Right lobe of liver (tissue), 6 donors: Measurements from ENCODE around the gene LITAF. TPM values are rescaled to one million over a fixed set of nuclear protein-coding genes. Genes with fewer than 3 reads are reported as not detected.

Experiments used
- ATAC-seq, 4 donors: fragments of 200-7000 bp; cut with Tn5 transposase; one replicate each; pipeline ENCODE4 v1.9.1; 2020; ENCODE audit warnings: mild to moderate bottlenecking in 4 of 4, moderate library complexity in 4 of 4
- DNase-seq, 3 donors: peaks; one replicate each; pipeline ENCODE4 v3.0.0-alpha.2; 2020
- H3K27ac ChIP-seq, 3 donors: fragments of 200-600 bp; one replicate each; pipeline ENCODE4 v1.8.0; 2022
- H3K27me3 ChIP-seq, 2 donors: fragments of 200-600 bp; one replicate each; pipeline ENCODE4 v1.8.0; 2022
- H3K36me3 ChIP-seq, 4 donors: fragments of 200-600 bp; sonication (generic) in 1 of 4; one replicate each; pipeline versions ENCODE4 v1.5.1 to v1.8.0; 2017 to 2022; ENCODE audit warnings: control low read depth in 1 of 4
- H3K4me1 ChIP-seq, 4 donors: fragments of 200-600 bp; sonication (generic) in 1 of 4; one replicate each; pipeline versions ENCODE4 v1.5.1 to v1.8.0; 2017 to 2022; ENCODE audit warnings: control low read depth in 1 of 4
- H3K4me3 ChIP-seq, 3 donors: fragments of 200-600 bp; one replicate each; pipeline ENCODE4 v1.8.0; 2022
- H3K9me3 ChIP-seq, 4 donors: fragments of 200-600 bp; sonication (generic) in 1 of 4; one replicate each; pipeline versions ENCODE4 v1.5.1 to v1.8.0; 2017 to 2022; ENCODE audit warnings: control low read depth in 1 of 4
- POLR2A ChIP-seq: fragments of 450-650 bp; IDR thresholded peaks from one replicate; pipeline ENCODE4 v1.6.1; 2017; ENCODE audit warnings: antibody characterized with exemption, mild to moderate bottlenecking
- WGBS: methylation state at CpG from one replicate; pipeline ENCODE4 v1.1.6; 2018; ENCODE audit warnings: low coverage, low lambda C conversion rate; ENCODE audit not compliant: insufficient coverage; ENCODE audit errors: missing lambda C conversion rate; 5-methylcytosine and 5-hydroxymethylcytosine counted together
- intact Hi-C, 2 donors: fragments of 100-400 bp; cut with DNase I; formaldehyde crosslinking; loops; one replicate each; pipeline versions ENCODE4 v1.11.2 to v1.14.1; 2022
- total RNA-seq, 6 experiments: library from RNA; depleted of rRNA in 2 of 6; stranded (reverse); fragments of >200 nt in 2 of 6; fragmentation: NEBNext Ultra II Directional in 3 of 6; extraction: Animal tissue kit (Norgen Biotek cat#: 25700) in 3 of 6; gene quantifications; one replicate each; pipeline versions ENCODE4 v1.1.0 to v1.2.4, GENCODE V29; 2016 to 2023
- TF ChIP-seq, protein P1 (sequence below), 4 donors: fragments of 200-600 bp in 3 of 4; fragments of 450-650 bp in 1 of 4; IDR thresholded peaks; one replicate each; pipeline versions ENCODE4 v1.5.1 to v1.8.0; 2016 to 2022; ENCODE audit warnings: antibody characterized with exemption in 4 of 4, mild to moderate bottlenecking in 2 of 4
- donor health status: DM: no; HTN: yes; CAD: no.
- donor health status: DM: no; HTN: no; CAD: no.
- donor health status: DM: no; HTN: no; CAD: no.
- donor health status: DM: no; HTN: yes; CAD: no.
- donor health status: DM: no; HTN: yes; CAD: no.

The LITAF gene
- total RNA-seq, 6 experiments from 2014 or later: 43.7 to 148 (median 59.1) TPM

DNA sequence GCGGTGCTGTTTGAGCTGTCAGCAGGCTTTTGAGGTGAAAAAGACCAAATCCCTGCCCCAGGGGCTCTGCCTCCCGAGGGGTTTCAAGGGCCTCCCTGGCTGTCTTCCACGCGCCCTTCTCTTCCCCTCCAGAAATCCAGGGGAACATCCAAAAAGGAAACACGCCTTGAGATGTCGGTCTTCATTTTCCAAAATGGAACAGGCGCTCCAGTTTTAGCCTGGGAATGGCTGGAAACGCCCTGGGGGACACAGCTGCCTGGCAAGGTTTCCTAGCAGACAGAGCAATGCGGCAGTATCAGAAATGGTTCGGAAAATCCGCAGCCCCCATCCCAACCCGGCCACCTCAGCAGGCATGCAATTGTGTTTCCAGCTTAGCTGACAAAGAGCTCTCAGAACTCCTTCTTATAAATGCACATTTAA lies 16.6 kb upstream of the LITAF start:
- 53% methylated on average over 9 of the region's 12 CpGs for WGBS
- intact Hi-C loops: no loop called here
- ATAC-seq (no peak), DNase-seq (peak in 1 of 3 donors; percentile 16)
- TF ChIP-seq POLR2A: no peak
- TF ChIP-seq, protein P1, sequence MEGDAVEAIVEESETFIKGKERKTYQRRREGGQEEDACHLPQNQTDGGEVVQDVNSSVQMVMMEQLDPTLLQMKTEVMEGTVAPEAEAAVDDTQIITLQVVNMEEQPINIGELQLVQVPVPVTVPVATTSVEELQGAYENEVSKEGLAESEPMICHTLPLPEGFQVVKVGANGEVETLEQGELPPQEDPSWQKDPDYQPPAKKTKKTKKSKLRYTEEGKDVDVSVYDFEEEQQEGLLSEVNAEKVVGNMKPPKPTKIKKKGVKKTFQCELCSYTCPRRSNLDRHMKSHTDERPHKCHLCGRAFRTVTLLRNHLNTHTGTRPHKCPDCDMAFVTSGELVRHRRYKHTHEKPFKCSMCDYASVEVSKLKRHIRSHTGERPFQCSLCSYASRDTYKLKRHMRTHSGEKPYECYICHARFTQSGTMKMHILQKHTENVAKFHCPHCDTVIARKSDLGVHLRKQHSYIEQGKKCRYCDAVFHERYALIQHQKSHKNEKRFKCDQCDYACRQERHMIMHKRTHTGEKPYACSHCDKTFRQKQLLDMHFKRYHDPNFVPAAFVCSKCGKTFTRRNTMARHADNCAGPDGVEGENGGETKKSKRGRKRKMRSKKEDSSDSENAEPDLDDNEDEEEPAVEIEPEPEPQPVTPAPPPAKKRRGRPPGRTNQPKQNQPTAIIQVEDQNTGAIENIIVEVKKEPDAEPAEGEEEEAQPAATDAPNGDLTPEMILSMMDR (IDR thresholded peaks at IDR 0.05): no peak
- no peaks in the 10 kb centered on the region for H3K9me3 ChIP-seq
- no peaks in the 10 kb centered on the region for H3K4me1 ChIP-seq
- H3K27ac ChIP-seq: no peak overlapping the region
- no peaks in the 10 kb centered on the region for H3K36me3 ChIP-seq
- H3K4me3 ChIP-seq: no peak overlapping the region
- no peaks in the 10 kb centered on the region for H3K27me3 ChIP-seq

DNA sequence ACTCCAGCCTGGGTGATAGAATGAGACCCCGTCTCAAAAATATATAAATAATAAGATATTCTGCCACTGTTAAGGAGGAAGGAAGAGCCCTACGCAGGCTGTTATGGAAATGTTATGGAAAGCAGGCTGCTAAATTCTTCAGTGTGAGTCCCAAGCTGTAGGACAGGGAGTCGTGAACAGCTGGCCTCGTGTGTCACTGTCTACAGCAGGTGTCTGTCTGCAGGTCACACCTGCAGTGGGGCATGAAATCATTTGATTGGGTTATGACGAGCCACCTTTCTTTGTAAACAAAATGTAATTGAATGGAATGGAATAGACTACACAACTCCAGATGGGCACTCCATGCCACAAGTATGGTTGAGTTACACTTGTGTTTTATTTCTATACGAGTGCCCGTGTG lies 15.6 kb upstream of the LITAF start:
- Histone ChIP-seq H3K36me3 (no peaks in the 10 kb centered on the region), H3K9me3 (no peaks in the 10 kb centered on the region), H3K4me3 (no peak overlapping the region), H3K27ac (no peak overlapping the region), H3K4me1 (no peaks in the 10 kb centered on the region), H3K27me3 (no peaks in the 10 kb centered on the region)
- TF ChIP-seq, protein P1 (IDR thresholded peaks at IDR 0.05): no peak
- no peak for TF ChIP-seq POLR2A
- intact Hi-C loops: no loop called here
- no peak for DNase-seq
- ATAC-seq: no peak
- 85% methylated on average over 7 of the region's 7 CpGs for WGBS

DNA sequence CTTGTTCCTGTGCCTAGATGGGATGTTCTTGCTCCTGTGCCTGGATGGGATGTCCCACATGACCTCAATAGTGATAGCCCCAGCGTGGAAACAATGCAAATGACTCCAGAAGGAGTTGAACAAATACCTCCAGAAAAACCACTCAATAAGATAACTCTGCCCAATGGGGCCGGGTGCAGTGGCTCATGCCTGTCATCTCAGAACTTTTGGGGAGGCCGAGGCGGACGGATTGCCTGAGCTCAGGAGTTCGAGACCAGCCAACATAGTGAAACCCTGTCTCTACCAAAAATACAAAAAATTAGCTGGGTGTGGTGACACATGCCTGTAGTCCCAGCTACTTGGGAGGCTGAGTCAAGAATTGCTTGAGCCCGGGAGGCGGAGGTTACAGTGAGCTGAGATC lies 15.2 kb upstream of the LITAF start:
- no peaks in the 10 kb centered on the region for H3K36me3 ChIP-seq
- intact Hi-C loops: no loop called here
- H3K9me3 ChIP-seq: no peaks in the 10 kb centered on the region
- no peaks in the 10 kb centered on the region for H3K4me1 ChIP-seq
- 93% methylated on average over 4 of the region's 8 CpGs for WGBS
- no peak overlapping the region for H3K4me3 ChIP-seq
- ATAC-seq (no peak), DNase-seq (peak in 1 of 3 donors; percentile 5)
- H3K27me3 ChIP-seq: no peaks in the 10 kb centered on the region
- TF ChIP-seq, protein P1 (IDR thresholded peaks at IDR 0.05): no peak
- H3K27ac ChIP-seq: no peak overlapping the region

GRCh38 chr16:11601425-11601824 lies 14.7 kb upstream of the LITAF start:
- Histone ChIP-seq H3K27me3 (no peaks in the 10 kb centered on the region), H3K9me3 (no peaks in the 10 kb centered on the region), H3K4me3 (no peak overlapping the region), H3K27ac (no peak overlapping the region), H3K36me3 (no peaks in the 10 kb centered on the region), H3K4me1 (no peaks in the 10 kb centered on the region)
- TF ChIP-seq POLR2A: no peak
- TF ChIP-seq, protein P1 (IDR thresholded peaks at IDR 0.05): no peak
- WGBS: 89% methylated on average over 6 of the region's 8 CpGs
- ATAC-seq: no peak
- DNase-seq: no peak
- intact Hi-C loops: no loop called here

GRCh38 chr16:11599579-11599978 lies 12.9 kb upstream of the LITAF start:
- DNase-seq (peak in 1 of 3 donors; percentile 4), ATAC-seq (no peak)
- intact Hi-C loops: no loop called here
- H3K27me3 ChIP-seq: no peaks in the 10 kb centered on the region
- no peak overlapping the region for H3K27ac ChIP-seq
- no peak for TF ChIP-seq POLR2A
- TF ChIP-seq, protein P1 (IDR thresholded peaks at IDR 0.05): no peak
- no peaks in the 10 kb centered on the region for H3K9me3 ChIP-seq
- 90% methylated on average over 2 of the region's 4 CpGs for WGBS
- no peaks in the 10 kb centered on the region for H3K4me1 ChIP-seq
- H3K36me3 ChIP-seq: no peaks in the 10 kb centered on the region
- no peak overlapping the region for H3K4me3 ChIP-seq
